Parathyroid adenoma (tissue), 2 donors: ENCODE measurements around the gene CMBL.
"Not testable (repeated sequence)": the region's sequence is repeated elsewhere in the genome, so short reads cannot be mapped to it uniquely, and the experiment has no call there.

Experiments used
- H2AFZ ChIP-seq: fragments of 300-600 bp; sonication (generic); one replicate; pipeline ENCODE4 v1.7.0; 2017; ENCODE audit warnings: antibody characterized with exemption, mild to moderate bottlenecking
- H3K27ac ChIP-seq: fragments of 300-600 bp; sonication (generic); one replicate; pipeline ENCODE4 v1.7.0; 2017
- H3K27me3 ChIP-seq: fragments of 300-600 bp; sonication (generic); one replicate; pipeline ENCODE4 v1.7.0; 2017; ENCODE audit warnings: low read length; ENCODE audit not compliant: control insufficient read depth, insufficient read depth
- H3K36me3 ChIP-seq: fragments of 300-600 bp; sonication (generic); one replicate; pipeline ENCODE4 v1.7.0; 2017; ENCODE audit warnings: low read length; ENCODE audit not compliant: control insufficient read depth, insufficient read depth
- H3K4me1 ChIP-seq: fragments of 300-600 bp; sonication (generic); one replicate; pipeline ENCODE4 v1.7.0; 2017; ENCODE audit warnings: control low read depth
- H3K4me2 ChIP-seq: fragments of 300-600 bp; sonication (generic); one replicate; pipeline ENCODE4 v1.7.0; 2017; ENCODE audit warnings: low read length
- H3K4me3 ChIP-seq: fragments of 300-600 bp; sonication (generic); one replicate; pipeline ENCODE4 v1.7.0; 2017; ENCODE audit warnings: low read depth, low read length
- H3K79me2 ChIP-seq: fragments of 300-600 bp; sonication (generic); one replicate; pipeline ENCODE4 v1.7.0; 2017; ENCODE audit warnings: control low read depth
- H3K9ac ChIP-seq: fragments of 300-600 bp; sonication (generic); one replicate; pipeline ENCODE4 v1.7.0; 2017; ENCODE audit warnings: mild to moderate bottlenecking
- H3K9me3 ChIP-seq: fragments of 300-600 bp; sonication (generic); one replicate; pipeline ENCODE4 v1.7.0; 2017; ENCODE audit warnings: low read length; ENCODE audit not compliant: control insufficient read depth
- CTCF ChIP-seq: fragments of 300-600 bp; sonication (generic); IDR thresholded peaks from one replicate; pipeline ENCODE4 v1.7.0; 2017; ENCODE audit warnings: antibody characterized with exemption, mild to moderate bottlenecking
- donor health status: primary hyperparathyroidism.

CMBL gene

DNA sequence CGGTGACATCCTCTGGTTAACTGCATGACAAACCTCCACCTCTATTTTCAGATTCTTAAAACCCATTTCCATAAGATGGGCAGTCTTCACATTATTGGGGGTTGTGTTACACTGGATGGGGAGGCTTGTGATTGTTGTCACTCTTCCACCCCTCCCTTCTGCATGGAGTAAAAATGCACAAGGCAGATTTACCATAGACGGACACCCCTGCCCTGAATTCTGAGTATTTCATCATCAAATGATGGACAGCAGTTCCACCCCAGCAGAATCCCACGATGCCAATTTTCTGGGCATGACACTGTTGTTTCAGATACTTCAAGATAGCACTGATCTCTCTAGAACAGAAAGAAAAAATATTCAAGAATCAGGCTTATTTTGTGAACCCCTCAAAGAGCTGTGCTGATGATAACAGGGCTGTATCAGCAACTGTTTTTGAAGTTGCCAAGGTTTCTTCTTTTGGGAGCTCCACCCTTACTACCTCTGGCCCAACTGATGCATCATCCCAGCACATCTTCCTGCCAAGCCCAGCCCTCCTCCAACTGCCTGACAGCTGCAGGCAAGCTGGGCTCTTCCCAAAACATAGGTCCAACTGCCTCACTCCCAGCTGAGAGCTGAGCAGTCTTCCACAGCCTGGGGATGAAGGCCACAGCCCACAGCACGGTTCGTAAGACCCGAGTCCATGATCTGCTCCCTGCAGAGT, 21.4 kb downstream of the CMBL start:
- no peak for TF ChIP-seq CTCF
- Histone ChIP-seq H3K27me3 (no peaks in the 10 kb centered on the region), H3K9me3 (no peaks in the 10 kb centered on the region), H3K79me2 (no peaks in the 10 kb centered on the region), H3K4me3 (no peak overlapping the region), H3K9ac (no peak overlapping the region), H3K27ac (no peak overlapping the region), H2AFZ (no peak overlapping the region), H3K4me1 (peaks cover 23% of the 10 kb centered on the region), H3K4me2 (no peak overlapping the region), H3K36me3 (no peaks in the 10 kb centered on the region)

DNA sequence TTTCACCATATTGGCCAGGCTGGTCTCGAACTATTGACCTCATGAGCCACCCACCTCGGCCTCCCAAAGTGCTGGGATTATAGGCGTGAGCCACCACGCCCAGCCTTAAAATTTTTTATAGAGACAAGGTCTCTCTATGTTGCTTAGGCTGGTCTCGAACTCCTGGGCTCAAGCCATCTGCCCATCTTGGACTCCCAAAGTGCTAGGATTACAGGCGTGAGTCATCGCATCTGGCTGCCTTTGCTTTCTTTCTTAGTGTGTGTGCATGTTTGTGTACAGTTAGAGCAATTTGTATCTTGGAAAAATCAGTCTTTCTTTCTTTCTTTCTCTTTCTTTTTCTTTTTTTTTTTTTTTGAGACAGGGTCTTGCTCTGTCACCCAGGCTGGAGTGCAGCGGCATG, 22.3 kb downstream of the CMBL start:
- H3K4me2 ChIP-seq, H3K9me3 ChIP-seq, H3K79me2 ChIP-seq, H2AFZ ChIP-seq, H3K4me3 ChIP-seq, H3K9ac ChIP-seq, H3K36me3 ChIP-seq, H3K27ac ChIP-seq, H3K27me3 ChIP-seq: not testable (repeated sequence)
- peaks cover 20% of the 10 kb centered on the region for H3K4me1 ChIP-seq

DNA sequence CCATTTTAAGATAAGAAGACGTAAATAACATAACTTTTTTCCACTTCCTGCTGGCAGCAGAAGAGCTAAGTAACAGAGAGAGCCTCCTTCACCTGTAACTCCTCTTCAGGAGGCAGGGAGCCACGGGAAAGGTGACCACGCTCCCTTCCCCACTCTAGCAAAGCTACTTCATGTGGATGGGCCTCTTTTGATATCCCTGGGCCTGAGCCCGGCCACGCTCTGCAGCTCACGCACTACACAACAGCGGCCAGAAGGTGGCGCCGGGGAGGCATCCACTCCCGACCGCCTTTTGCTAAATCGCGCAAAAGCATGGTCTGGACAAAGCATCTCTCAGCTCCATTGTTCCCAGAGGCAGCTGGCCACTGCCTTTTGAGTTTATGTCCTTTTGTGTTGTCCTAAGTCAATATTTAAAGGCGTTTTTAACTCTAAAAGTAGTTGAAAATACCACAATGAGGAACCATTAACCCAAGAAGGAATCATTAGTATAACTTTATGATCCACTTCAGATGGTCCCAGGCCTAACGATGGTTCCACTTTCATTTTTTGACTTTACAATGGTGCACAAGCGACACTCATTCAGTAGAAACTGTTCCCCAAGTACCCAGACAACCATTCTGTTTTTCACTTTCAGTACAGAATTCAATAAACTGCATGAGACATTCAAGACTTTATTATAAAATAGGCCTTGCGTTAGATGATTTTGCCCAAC, 23.6 kb downstream of the CMBL start:
- peak overlapping the region; percentile 8 for H2AFZ ChIP-seq
- no peaks in the 10 kb centered on the region for H3K79me2 ChIP-seq
- no peak overlapping the region for H3K4me3 ChIP-seq
- H3K9me3 ChIP-seq: no peaks in the 10 kb centered on the region
- TF ChIP-seq CTCF: peak; percentile 96
- H3K36me3 ChIP-seq: no peaks in the 10 kb centered on the region
- H3K4me1 ChIP-seq: peaks cover 9% of the 10 kb centered on the region
- no peaks in the 10 kb centered on the region for H3K27me3 ChIP-seq
- no peak overlapping the region for H3K9ac ChIP-seq
- H3K4me2 ChIP-seq: no peak overlapping the region
- H3K27ac ChIP-seq: no peak overlapping the region

- Histone ChIP-seq H3K4me1 (no peaks in the 10 kb centered on the region), H3K4me3 (no peak overlapping the region), H3K79me2 (no peaks in the 10 kb centered on the region), H3K27me3 (no peaks in the 10 kb centered on the region), H3K9ac (no peak overlapping the region), H3K9me3 (no peaks in the 10 kb centered on the region), H3K27ac (no peak overlapping the region), H3K4me2 (no peak overlapping the region), H2AFZ (no peak overlapping the region), H3K36me3 (no peaks in the 10 kb centered on the region)
- TF ChIP-seq CTCF: no peak
These were observed 27.6 kb downstream of the CMBL start for GRCh38 chr5:10279925-10280720.

GRCh38 chr5:10279328-10279727, 28.4 kb downstream of the CMBL start:
- no peaks in the 10 kb centered on the region for H3K27me3 ChIP-seq
- no peak overlapping the region for H3K4me3 ChIP-seq
- no peaks in the 10 kb centered on the region for H3K4me1 ChIP-seq
- no peaks in the 10 kb centered on the region for H3K79me2 ChIP-seq
- no peak overlapping the region for H3K4me2 ChIP-seq
- no peak overlapping the region for H3K27ac ChIP-seq
- H3K9me3 ChIP-seq: no peaks in the 10 kb centered on the region
- no peaks in the 10 kb centered on the region for H3K36me3 ChIP-seq
- no peak overlapping the region for H2AFZ ChIP-seq
- no peak for TF ChIP-seq CTCF
- no peak overlapping the region for H3K9ac ChIP-seq
